Neural cell (in vitro differentiated cells): ENCODE data around the gene VHLL. TPM values are rescaled to one million over a fixed set of nuclear protein-coding genes. Genes with fewer than 3 reads are reported as not detected.

Source experiments
- H2AFZ ChIP-seq: fragments of 200-600, 300-800 bp; sonication (generic), shearing (Covaris generic); 2 replicates; pipeline ENCODE4 v1.6.0; 2014; ENCODE audit warnings: low read depth, mild to moderate bottlenecking, antibody characterized with exemption, low read length, moderate library complexity
- H3F3A ChIP-seq: fragments of 200-600 bp; shearing (Covaris generic); 2 replicates; pipeline ENCODE4 v1.6.1; 2016; ENCODE audit warnings: mild to moderate bottlenecking, moderate library complexity, mixed read lengths, antibody characterized with exemption, low read length; ENCODE audit not compliant: insufficient read depth, poor library complexity, severe bottlenecking
- H3K27ac ChIP-seq: fragments of 200-600, 300-800 bp; sonication (generic), shearing (Covaris generic); 2 replicates; pipeline ENCODE4 v1.5.1; 2014; ENCODE audit warnings: mild to moderate bottlenecking, low read length, moderate library complexity
- H3K27me3 ChIP-seq: fragments of 300-800, 200-600 bp; sonication (generic), shearing (Covaris generic); 2 replicates; pipeline ENCODE4 v1.6.0; 2014; ENCODE audit warnings: mild to moderate bottlenecking, low read depth, low read length, moderate library complexity; ENCODE audit not compliant: insufficient read depth
- H3K36me3 ChIP-seq: fragments of 300-800, 200-600 bp; sonication (generic), shearing (Covaris generic); 2 replicates; pipeline ENCODE4 v1.5.1; 2014; ENCODE audit warnings: mild to moderate bottlenecking, antibody characterized with exemption, low read length, moderate library complexity; ENCODE audit not compliant: insufficient read depth
- H3K4me2 ChIP-seq: fragments of 300-800, 200-600 bp; sonication (generic), shearing (Covaris generic); 2 replicates; pipeline ENCODE4 v1.6.0; 2014; ENCODE audit warnings: mild to moderate bottlenecking, low read length
- H3K4me3 ChIP-seq: fragments of 300-800, 200-600 bp; sonication (generic), shearing (Covaris generic); 2 replicates; pipeline ENCODE4 v1.5.1; 2014; ENCODE audit warnings: mild to moderate bottlenecking, low read length, moderate library complexity
- H3K79me2 ChIP-seq: fragments of 200-600 bp; shearing (Covaris generic); replicated peaks from 2 replicates; pipeline ENCODE4 v1.6.0; 2014; ENCODE audit warnings: mild to moderate bottlenecking, low read length, moderate library complexity; ENCODE audit not compliant: insufficient read depth
- H3K9ac ChIP-seq: fragments of 300-800, 200-600 bp; sonication (generic), shearing (Covaris generic); 2 replicates; pipeline ENCODE4 v1.6.1; 2016; ENCODE audit warnings: mild to moderate bottlenecking, low read length, mixed read lengths
- H3K9me2 ChIP-seq: fragments of 200-600 bp; shearing (Covaris generic); 2 replicates; pipeline ENCODE4 v1.6.1; 2016; ENCODE audit warnings: mild to moderate bottlenecking, low read length, mixed read lengths; ENCODE audit not compliant: insufficient read depth
- H3K9me3 ChIP-seq: fragments of 200-600, 300-800 bp; sonication (generic), shearing (Covaris generic); 2 replicates; pipeline ENCODE4 v1.6.1; 2016; ENCODE audit warnings: mild to moderate bottlenecking, mixed run types, low read length, moderate library complexity, mixed read lengths
- H4K20me1 ChIP-seq: fragments of 200-600 bp; shearing (Covaris generic); 2 replicates; pipeline ENCODE4 v1.6.1; 2016; ENCODE audit warnings: mild to moderate bottlenecking, mixed run types; ENCODE audit not compliant: insufficient read depth
- EP300 ChIP-seq: fragments of 450-650 bp; conservative IDR thresholded peaks from 2 replicates; pipeline ENCODE4 v1.6.1; 2014; ENCODE audit warnings: antibody characterized with exemption, mild to moderate bottlenecking, moderate library complexity; ENCODE audit not compliant: poor library complexity, severe bottlenecking
- EZH2 ChIP-seq: fragments of 200-600, 300-800 bp; shearing (Covaris generic), sonication (generic); IDR thresholded peaks from 2 replicates; pipeline ENCODE4 v1.6.1; 2014; ENCODE audit warnings: antibody characterized with exemption, low read length, borderline replicate concordance, mild to moderate bottlenecking; ENCODE audit not compliant: insufficient read depth, poor library complexity, severe bottlenecking
- MXI1 ChIP-seq: fragments of 450-650 bp; conservative IDR thresholded peaks from 2 replicates; pipeline ENCODE4 v1.6.1; 2014; ENCODE audit warnings: antibody characterized with exemption, mild to moderate bottlenecking; ENCODE audit not compliant: poor library complexity, severe bottlenecking
- POLR2AphosphoS5 ChIP-seq: IDR thresholded peaks from 2 replicates; pipeline ENCODE4 v1.6.1; 2012
- RAD21 ChIP-seq: fragments of 450-650 bp; conservative IDR thresholded peaks from 2 replicates; pipeline ENCODE4 v1.6.1; 2014; ENCODE audit warnings: antibody characterized with exemption, mild to moderate bottlenecking, moderate library complexity
- SMC3 ChIP-seq: fragments of 450-650 bp; conservative IDR thresholded peaks from 2 replicates; pipeline ENCODE4 v1.6.1; 2014; ENCODE audit warnings: antibody characterized with exemption, mild to moderate bottlenecking, moderate library complexity; ENCODE audit not compliant: poor library complexity
- TAF1 ChIP-seq: IDR thresholded peaks from 2 replicates; pipeline ENCODE4 v1.6.1; 2012; ENCODE audit warnings: low read depth
- polyA plus RNA-seq: library from polyadenylated mRNA; depleted of rRNA; stranded (reverse); fragments of >200 nt; gene quantifications from 2 replicates; pipeline ENCODE4 v1.2.3, GENCODE V29; 2014
- TF ChIP-seq, protein P1 (sequence below): fragments of 450-650 bp; IDR thresholded peaks from 2 replicates; pipeline ENCODE4 v1.5.1; 2014; ENCODE audit warnings: antibody characterized with exemption, mild to moderate bottlenecking, moderate library complexity; ENCODE audit not compliant: poor library complexity, severe bottlenecking
- TF ChIP-seq, protein P2 (sequence below): IDR thresholded peaks from 2 replicates; pipeline ENCODE4 v1.6.1; 2012; ENCODE audit warnings: borderline replicate concordance

VHLL gene
- polyA plus RNA-seq, 1 donor from 2014 or later = 1.8 TPM

DNA sequence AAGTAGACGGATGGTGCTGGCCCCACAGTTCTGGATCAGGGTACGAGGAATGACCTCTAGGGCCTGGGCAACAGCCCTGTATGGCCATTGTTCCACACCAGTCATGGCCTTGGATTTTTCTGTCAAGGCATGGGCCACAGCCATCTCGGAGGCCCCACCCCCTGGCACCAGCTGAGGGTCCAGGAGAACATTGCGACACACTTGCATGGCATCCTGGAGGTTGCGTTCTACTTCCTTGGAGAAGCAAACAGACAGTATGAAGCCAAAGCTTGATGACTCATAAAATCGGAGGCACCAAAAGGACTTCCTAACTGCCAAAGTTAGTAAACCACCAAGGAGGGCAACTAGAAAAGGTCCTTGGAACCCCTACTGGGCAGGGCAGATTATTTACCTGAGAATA, 11.9 kb upstream of the VHLL start:
- H3K27me3 ChIP-seq = no peaks in the 10 kb centered on the region
- H3F3A ChIP-seq = no peaks in the 10 kb centered on the region
- H3K4me2 ChIP-seq = no peak overlapping the region
- no peak for TF ChIP-seq EZH2
- TF ChIP-seq TAF1 = no peak
- no peak for TF ChIP-seq POLR2AphosphoS5
- no peak for TF ChIP-seq MXI1
- TF ChIP-seq, protein P1, sequence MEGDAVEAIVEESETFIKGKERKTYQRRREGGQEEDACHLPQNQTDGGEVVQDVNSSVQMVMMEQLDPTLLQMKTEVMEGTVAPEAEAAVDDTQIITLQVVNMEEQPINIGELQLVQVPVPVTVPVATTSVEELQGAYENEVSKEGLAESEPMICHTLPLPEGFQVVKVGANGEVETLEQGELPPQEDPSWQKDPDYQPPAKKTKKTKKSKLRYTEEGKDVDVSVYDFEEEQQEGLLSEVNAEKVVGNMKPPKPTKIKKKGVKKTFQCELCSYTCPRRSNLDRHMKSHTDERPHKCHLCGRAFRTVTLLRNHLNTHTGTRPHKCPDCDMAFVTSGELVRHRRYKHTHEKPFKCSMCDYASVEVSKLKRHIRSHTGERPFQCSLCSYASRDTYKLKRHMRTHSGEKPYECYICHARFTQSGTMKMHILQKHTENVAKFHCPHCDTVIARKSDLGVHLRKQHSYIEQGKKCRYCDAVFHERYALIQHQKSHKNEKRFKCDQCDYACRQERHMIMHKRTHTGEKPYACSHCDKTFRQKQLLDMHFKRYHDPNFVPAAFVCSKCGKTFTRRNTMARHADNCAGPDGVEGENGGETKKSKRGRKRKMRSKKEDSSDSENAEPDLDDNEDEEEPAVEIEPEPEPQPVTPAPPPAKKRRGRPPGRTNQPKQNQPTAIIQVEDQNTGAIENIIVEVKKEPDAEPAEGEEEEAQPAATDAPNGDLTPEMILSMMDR = no peak
- TF ChIP-seq, protein P2, sequence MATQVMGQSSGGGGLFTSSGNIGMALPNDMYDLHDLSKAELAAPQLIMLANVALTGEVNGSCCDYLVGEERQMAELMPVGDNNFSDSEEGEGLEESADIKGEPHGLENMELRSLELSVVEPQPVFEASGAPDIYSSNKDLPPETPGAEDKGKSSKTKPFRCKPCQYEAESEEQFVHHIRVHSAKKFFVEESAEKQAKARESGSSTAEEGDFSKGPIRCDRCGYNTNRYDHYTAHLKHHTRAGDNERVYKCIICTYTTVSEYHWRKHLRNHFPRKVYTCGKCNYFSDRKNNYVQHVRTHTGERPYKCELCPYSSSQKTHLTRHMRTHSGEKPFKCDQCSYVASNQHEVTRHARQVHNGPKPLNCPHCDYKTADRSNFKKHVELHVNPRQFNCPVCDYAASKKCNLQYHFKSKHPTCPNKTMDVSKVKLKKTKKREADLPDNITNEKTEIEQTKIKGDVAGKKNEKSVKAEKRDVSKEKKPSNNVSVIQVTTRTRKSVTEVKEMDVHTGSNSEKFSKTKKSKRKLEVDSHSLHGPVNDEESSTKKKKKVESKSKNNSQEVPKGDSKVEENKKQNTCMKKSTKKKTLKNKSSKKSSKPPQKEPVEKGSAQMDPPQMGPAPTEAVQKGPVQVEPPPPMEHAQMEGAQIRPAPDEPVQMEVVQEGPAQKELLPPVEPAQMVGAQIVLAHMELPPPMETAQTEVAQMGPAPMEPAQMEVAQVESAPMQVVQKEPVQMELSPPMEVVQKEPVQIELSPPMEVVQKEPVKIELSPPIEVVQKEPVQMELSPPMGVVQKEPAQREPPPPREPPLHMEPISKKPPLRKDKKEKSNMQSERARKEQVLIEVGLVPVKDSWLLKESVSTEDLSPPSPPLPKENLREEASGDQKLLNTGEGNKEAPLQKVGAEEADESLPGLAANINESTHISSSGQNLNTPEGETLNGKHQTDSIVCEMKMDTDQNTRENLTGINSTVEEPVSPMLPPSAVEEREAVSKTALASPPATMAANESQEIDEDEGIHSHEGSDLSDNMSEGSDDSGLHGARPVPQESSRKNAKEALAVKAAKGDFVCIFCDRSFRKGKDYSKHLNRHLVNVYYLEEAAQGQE = no peak
- no peak for TF ChIP-seq EP300
- TF ChIP-seq RAD21 = no peak
- TF ChIP-seq SMC3 = no peak
- H3K79me2 ChIP-seq = no peaks in the 10 kb centered on the region
- H3K4me3 ChIP-seq = no peak overlapping the region
- peaks cover 12% of the 10 kb centered on the region for H3K36me3 ChIP-seq
- H3K9ac ChIP-seq = no peak overlapping the region
- H3K9me3 ChIP-seq = no peaks in the 10 kb centered on the region
- H2AFZ ChIP-seq = no peak overlapping the region
- no peaks in the 10 kb centered on the region for H3K9me2 ChIP-seq
- no peak overlapping the region for H3K27ac ChIP-seq
- H4K20me1 ChIP-seq = no peaks in the 10 kb centered on the region

DNA sequence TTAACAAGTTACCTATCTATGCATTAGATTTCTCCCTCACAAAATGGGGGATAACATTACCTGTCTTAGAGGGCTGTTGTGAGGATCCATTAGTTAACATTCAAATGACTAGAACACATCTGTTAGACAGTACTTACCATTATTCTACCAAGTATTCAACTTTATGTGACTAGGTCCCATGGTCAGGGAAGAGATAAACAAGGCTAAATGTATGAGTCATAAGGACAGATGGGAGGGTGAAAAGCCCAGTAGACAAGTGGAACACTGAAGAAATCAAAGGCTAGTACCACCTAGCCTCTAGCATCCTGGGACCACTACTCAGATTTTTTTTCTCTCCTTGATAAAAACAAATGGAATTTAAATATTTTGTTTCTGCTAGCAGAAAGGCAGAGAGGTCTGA, 9.0 kb upstream of the VHLL start:
- Histone ChIP-seq H2AFZ (no peak overlapping the region), H3K9me3 (no peaks in the 10 kb centered on the region), H3F3A (no peaks in the 10 kb centered on the region), H4K20me1 (no peaks in the 10 kb centered on the region), H3K36me3 (peaks cover 12% of the 10 kb centered on the region), H3K4me3 (no peak overlapping the region), H3K27ac (no peak overlapping the region), H3K79me2 (no peaks in the 10 kb centered on the region), H3K27me3 (no peaks in the 10 kb centered on the region), H3K4me2 (no peak overlapping the region), H3K9me2 (no peaks in the 10 kb centered on the region), H3K9ac (no peak overlapping the region)
- TF ChIP-seq RAD21 = no peak
- TF ChIP-seq, protein P1 = no peak
- no peak for TF ChIP-seq EP300
- no peak for TF ChIP-seq POLR2AphosphoS5
- no peak for TF ChIP-seq EZH2
- TF ChIP-seq SMC3 = no peak
- TF ChIP-seq MXI1 = no peak
- TF ChIP-seq TAF1 = no peak
- TF ChIP-seq, protein P2 = no peak
